ENCODE data around the gene NKAIN4. TPM values are rescaled to one million over a fixed set of nuclear protein-coding genes. Genes with fewer than 3 reads are reported as not detected.

Gene NKAIN4
- total and polyA plus RNA-seq, 8 donors = 0.14 TPM; not detected in 7

- DNase-seq (no peak), FAIRE-seq (no peak), ATAC-seq (no peak)
- Histone ChIP-seq H3K4me3 (no peak overlapping the region), H3K4me1 (no peaks in the 10 kb centered on the region), H3K36me3 (no peaks in the 10 kb centered on the region), H3K9me3 (no peaks in the 10 kb centered on the region), H3K27ac (no peak overlapping the region), H3K27me3 (no peaks in the 10 kb centered on the region)
- intact Hi-C loops (cut with DNase I) = no loop called here
- 19 to 31% methylated on average over 14 of the region's 14 CpGs for WGBS, 2 donors
- no peak for TF ChIP-seq CTCF (IDR thresholded peaks at IDR 0.05)
These were observed 10.3 kb upstream of the NKAIN4 start for GRCh38 chr20:63264519-63264918.

- intact Hi-C loops (cut with DNase I) = no loop called here
- Histone ChIP-seq H3K4me1 (no peaks in the 10 kb centered on the region), H3K36me3 (no peaks in the 10 kb centered on the region), H3K27me3 (no peaks in the 10 kb centered on the region), H3K9me3 (no peaks in the 10 kb centered on the region), H3K4me3 (no peak overlapping the region), H3K27ac (no peak overlapping the region)
- DNase-seq (no peak), FAIRE-seq (no peak), ATAC-seq (no peak)
- no peak for TF ChIP-seq CTCF (IDR thresholded peaks at IDR 0.05)
- 56 to 69% methylated on average over 10 of the region's 10 CpGs for WGBS, 2 donors
These were observed 9.7 kb upstream of the NKAIN4 start for GRCh38 chr20:63264000-63264399.

GRCh38 chr20:63262836-63263235 lies 8.6 kb upstream of the NKAIN4 start:
- Histone ChIP-seq H3K27ac (no peak overlapping the region), H3K4me3 (no peak overlapping the region), H3K36me3 (no peaks in the 10 kb centered on the region), H3K9me3 (no peaks in the 10 kb centered on the region), H3K27me3 (no peaks in the 10 kb centered on the region), H3K4me1 (no peaks in the 10 kb centered on the region)
- intact Hi-C loops (cut with DNase I) = no loop called here
- whole genome bisulfite sequencing, 2 donors = 36 to 44% methylated on average over 9 of the region's 9 CpGs
- ATAC-seq (no peak), DNase-seq (no peak), FAIRE-seq (no peak)
- no peak for TF ChIP-seq CTCF (IDR thresholded peaks at IDR 0.05)

DNA sequence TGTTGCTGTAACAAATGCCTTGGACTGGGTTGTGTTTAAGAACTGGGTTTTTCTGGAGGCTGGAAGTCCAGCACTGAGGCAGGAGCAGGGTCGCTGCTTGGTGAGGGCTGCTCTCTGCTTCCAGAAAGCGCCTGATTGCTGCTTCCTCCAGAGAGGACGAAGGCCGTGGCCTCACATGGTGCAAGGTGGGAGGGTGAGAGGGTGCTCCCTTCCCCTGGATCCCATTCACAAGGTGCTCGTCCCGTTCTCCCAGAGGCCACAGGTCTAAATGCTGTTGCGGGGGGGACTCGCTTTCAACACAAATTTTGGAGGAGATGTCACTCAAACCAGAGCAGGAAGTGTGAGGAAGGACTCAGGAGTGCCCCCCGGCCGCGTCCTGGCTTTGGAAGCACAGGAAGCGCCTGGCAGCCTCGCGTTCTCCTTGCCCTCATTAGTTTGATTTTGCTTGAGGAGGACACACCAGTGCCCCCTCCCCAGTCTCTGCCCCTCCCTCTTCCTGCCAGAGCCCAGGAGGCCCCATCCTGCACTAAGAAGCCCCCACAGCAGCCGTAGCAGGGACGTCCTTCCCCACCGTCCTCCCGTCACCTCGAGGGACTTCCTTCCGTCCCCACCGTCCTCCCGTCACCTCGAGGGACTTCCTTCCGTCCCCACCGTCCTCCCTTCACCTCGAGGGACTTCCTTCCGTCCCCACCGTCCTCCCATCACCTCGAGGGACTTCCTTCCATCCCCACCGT lies 7.7 kb upstream of the NKAIN4 start:
- no peak overlapping the region for H3K4me3 ChIP-seq
- DNase-seq = no peak
- no peak overlapping the region for H3K27ac ChIP-seq
- no peaks in the 10 kb centered on the region for H3K27me3 ChIP-seq
- intact Hi-C loops (cut with DNase I) = no loop called here
- WGBS, 2 donors = 33 to 49% methylated on average over 30 of the region's 30 CpGs
- TF ChIP-seq CTCF (IDR thresholded peaks at IDR 0.05) = no peak
- no peaks in the 10 kb centered on the region for H3K9me3 ChIP-seq
- no peak for FAIRE-seq
- H3K4me1 ChIP-seq = no peaks in the 10 kb centered on the region
- H3K36me3 ChIP-seq = no peaks in the 10 kb centered on the region
- ATAC-seq = no peak

DNA sequence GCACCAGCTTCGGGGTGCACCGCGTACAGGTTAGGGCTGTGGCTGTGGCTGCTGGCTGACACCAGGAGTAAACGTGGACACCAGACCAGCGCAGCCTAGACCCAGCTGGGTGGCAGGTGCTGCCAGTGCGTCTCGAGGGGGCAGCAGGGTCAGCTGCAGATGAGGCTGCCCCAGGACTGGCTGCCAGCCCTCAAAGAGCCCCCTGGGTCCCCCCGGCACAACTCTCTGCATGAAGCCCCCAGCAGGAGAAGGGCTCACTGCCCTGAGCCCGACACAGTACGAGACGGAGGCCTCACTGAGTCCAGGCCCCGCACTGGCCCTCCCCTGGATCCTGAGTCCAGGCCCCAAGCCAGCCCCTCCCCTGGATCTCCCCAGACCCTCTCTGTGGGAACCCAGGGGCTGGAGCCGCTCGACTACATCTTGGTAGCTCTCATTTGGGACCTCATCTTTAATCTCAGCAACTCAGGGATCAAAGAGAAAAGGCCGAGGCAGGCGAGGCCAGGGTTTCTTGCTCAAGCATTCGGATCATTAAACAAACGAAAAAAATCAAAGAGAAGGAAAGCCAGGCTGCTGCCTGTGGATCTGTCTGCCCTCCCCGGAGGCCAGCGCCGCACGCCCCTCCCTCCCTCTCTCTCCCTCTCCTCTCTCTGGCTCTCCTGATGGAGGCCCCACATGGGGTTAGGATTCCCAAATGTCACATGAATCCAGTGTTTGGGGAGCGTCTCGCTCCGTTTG lies 7.0 kb upstream of the NKAIN4 start:
- Histone ChIP-seq H3K36me3 (no peaks in the 10 kb centered on the region), H3K27ac (no peak overlapping the region), H3K4me1 (no peaks in the 10 kb centered on the region), H3K9me3 (no peaks in the 10 kb centered on the region), H3K27me3 (no peaks in the 10 kb centered on the region), H3K4me3 (no peak overlapping the region)
- WGBS, 2 donors = 32 to 37% methylated on average over 25 of the region's 25 CpGs
- no peak for ATAC-seq
- FAIRE-seq = no peak
- intact Hi-C loops (cut with DNase I) = no loop called here
- DNase-seq = no peak
- TF ChIP-seq CTCF (IDR thresholded peaks at IDR 0.05) = no peak
